VCaP (cell line): Measurements from ENCODE around the gene MACROD1.

Experiments
- H3K27ac ChIP-seq: fragments of 450-650 bp; 2 replicates; pipeline ENCODE4 v1.5.1; 2017
- CTCF ChIP-seq: fragments of 450-650 bp; conservative IDR thresholded peaks from 2 replicates; pipeline ENCODE4 v1.5.1; 2017; ENCODE audit warnings: mild to moderate bottlenecking, moderate library complexity

MACROD1 gene

GRCh38 chr11:64007629-64008282 lies 158.2 kb downstream of the MACROD1 start:
- peak overlapping the region; percentile 68 for H3K27ac ChIP-seq
- TF ChIP-seq CTCF: peak; percentile 73

- peak overlapping the region; percentile 68 for H3K27ac ChIP-seq
- TF ChIP-seq CTCF: no peak
Observed at GRCh38 chr11:64007160-64007628, 158.7 kb downstream of the MACROD1 start.

GRCh38 chr11:64006398-64006797 lies 159.5 kb downstream of the MACROD1 start:
- TF ChIP-seq CTCF: no peak
- H3K27ac ChIP-seq: no peak overlapping the region; the same call in 1 of the 2 replicates

- no peak overlapping the region for H3K27ac ChIP-seq
Observed at GRCh38 chr11:64005691-64006090, 160.2 kb downstream of the MACROD1 start.

GRCh38 chr11:64004590-64004984 lies 161.3 kb downstream of the MACROD1 start:
- H3K27ac ChIP-seq: peak overlapping the region; percentile 74; the same call in 1 of the 2 replicates
- no peak for TF ChIP-seq CTCF

More at GRCh38 chr11:64005691-64006090, 160.2 kb downstream of the MACROD1 start:
- TF ChIP-seq CTCF: no peak

- no peak for TF ChIP-seq CTCF
- H3K27ac ChIP-seq: peak overlapping the region; percentile 74; the same call in 1 of the 2 replicates
Observed at GRCh38 chr11:64003807-64004589, 161.9 kb downstream of the MACROD1 start.
